Measurements from ENCODE around the gene NHLH1.

The NHLH1 gene

DNA sequence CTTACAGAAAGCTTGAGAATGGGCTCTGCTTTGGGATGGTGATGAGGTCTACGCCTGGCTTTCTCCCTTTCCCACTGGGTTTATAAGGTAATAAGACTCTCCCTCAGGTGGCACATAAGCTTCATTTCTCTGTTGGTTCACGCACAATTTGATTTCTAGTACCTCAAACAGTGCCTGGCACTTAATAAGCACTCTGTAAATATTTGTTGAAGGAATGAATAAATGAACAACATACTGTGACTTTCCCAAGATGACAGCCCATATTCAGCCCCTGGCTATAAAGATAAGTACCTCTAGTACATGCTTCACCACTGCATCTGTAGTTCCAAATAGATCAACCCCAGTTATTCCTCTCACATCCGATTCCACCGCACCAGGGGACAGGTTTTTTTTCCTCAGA, 41.6 kb upstream of the NHLH1 start:
- no peak for ATAC-seq
- TF ChIP-seq PATZ1 (CRISPR knock-in tag; IDR thresholded peaks at IDR 0.05; ENCODE audit: borderline replicate concordance) (no peak), OSR1 (CRISPR knock-in tag; IDR thresholded peaks at IDR 0.05) (no peak)

GRCh38 chr1:160326418-160326817, 40.5 kb upstream of the NHLH1 start:
- ATAC-seq, result no peak
- TF ChIP-seq TCF4 (CRISPR knock-in tag; IDR thresholded peaks at IDR 0.05; ENCODE audit: borderline replicate concordance), result no peak
- no peak for TF ChIP-seq ZFP3 (CRISPR knock-in tag; IDR thresholded peaks at IDR 0.05)
- no peak for TF ChIP-seq OSR1 (CRISPR knock-in tag; IDR thresholded peaks at IDR 0.05)
- no peak for TF ChIP-seq ARNTL (CRISPR knock-in tag; IDR thresholded peaks at IDR 0.05; ENCODE audit: borderline replicate concordance, low read depth)
- TF ChIP-seq PATZ1 (CRISPR knock-in tag; IDR thresholded peaks at IDR 0.05; ENCODE audit: borderline replicate concordance), result no peak
- no peak for TF ChIP-seq TOX (CRISPR knock-in tag; IDR thresholded peaks at IDR 0.05; ENCODE audit: borderline replicate concordance)
- no peak for TF ChIP-seq PPARA (CRISPR knock-in tag; IDR thresholded peaks at IDR 0.05; ENCODE audit: borderline replicate concordance)
- no peak for TF ChIP-seq CSDC2 (CRISPR knock-in tag; IDR thresholded peaks at IDR 0.05)
- no peak for TF ChIP-seq SNAI2 (CRISPR knock-in tag; IDR thresholded peaks at IDR 0.05)
- TF ChIP-seq ZC3H10 (CRISPR knock-in tag; IDR thresholded peaks at IDR 0.05), result no peak

DNA sequence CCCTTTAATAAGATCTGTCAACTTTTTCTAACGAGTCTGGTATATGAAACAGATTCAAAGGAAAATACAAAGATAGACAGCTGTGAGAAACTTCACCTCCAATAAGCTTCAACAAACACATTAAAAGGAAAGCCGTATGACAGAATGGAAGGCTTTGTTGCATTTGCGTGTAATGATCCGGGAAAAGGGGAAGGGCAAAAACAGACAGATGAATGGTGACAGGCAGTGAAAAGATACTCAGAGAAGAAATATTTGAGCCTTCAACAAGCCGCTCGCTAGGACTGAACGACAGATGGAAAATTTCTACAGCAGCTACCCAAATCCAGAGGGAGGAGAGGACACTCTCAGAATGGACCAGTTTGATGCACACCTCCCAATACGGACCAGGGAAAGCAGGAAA, 38.7 kb upstream of the NHLH1 start:
- TF ChIP-seq OSR1 (CRISPR knock-in tag; IDR thresholded peaks at IDR 0.05), result no peak
- TF ChIP-seq ZNF70 (CRISPR knock-in tag; IDR thresholded peaks at IDR 0.05), result no peak
- TF ChIP-seq TCF4 (CRISPR knock-in tag; IDR thresholded peaks at IDR 0.05; ENCODE audit: borderline replicate concordance), result no peak
- no peak for TF ChIP-seq ESRRG (CRISPR knock-in tag; IDR thresholded peaks at IDR 0.05)
- TF ChIP-seq ZNF8 (CRISPR knock-in tag; IDR thresholded peaks at IDR 0.05), result no peak
- no peak for TF ChIP-seq GLIS3 (CRISPR knock-in tag; IDR thresholded peaks at IDR 0.05)
- TF ChIP-seq, protein P1, sequence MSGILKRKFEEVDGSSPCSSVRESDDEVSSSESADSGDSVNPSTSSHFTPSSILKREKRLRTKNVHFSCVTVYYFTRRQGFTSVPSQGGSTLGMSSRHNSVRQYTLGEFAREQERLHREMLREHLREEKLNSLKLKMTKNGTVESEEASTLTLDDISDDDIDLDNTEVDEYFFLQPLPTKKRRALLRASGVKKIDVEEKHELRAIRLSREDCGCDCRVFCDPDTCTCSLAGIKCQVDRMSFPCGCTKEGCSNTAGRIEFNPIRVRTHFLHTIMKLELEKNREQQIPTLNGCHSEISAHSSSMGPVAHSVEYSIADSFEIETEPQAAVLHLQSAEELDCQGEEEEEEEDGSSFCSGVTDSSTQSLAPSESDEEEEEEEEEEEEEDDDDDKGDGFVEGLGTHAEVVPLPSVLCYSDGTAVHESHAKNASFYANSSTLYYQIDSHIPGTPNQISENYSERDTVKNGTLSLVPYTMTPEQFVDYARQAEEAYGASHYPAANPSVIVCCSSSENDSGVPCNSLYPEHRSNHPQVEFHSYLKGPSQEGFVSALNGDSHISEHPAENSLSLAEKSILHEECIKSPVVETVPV (CRISPR knock-in tag; IDR thresholded peaks at IDR 0.05), result no peak
- TF ChIP-seq RARB (CRISPR knock-in tag; IDR thresholded peaks at IDR 0.05), result no peak
- TF ChIP-seq PATZ1 (CRISPR knock-in tag; IDR thresholded peaks at IDR 0.05; ENCODE audit: borderline replicate concordance), result no peak
- TF ChIP-seq TSHZ2 (CRISPR knock-in tag; IDR thresholded peaks at IDR 0.05), result no peak
- TF ChIP-seq BACH2 (CRISPR knock-in tag; IDR thresholded peaks at IDR 0.05; ENCODE audit: borderline replicate concordance), result no peak
- no peak for TF ChIP-seq ZC3H10 (CRISPR knock-in tag; IDR thresholded peaks at IDR 0.05)
- TF ChIP-seq, protein P2, sequence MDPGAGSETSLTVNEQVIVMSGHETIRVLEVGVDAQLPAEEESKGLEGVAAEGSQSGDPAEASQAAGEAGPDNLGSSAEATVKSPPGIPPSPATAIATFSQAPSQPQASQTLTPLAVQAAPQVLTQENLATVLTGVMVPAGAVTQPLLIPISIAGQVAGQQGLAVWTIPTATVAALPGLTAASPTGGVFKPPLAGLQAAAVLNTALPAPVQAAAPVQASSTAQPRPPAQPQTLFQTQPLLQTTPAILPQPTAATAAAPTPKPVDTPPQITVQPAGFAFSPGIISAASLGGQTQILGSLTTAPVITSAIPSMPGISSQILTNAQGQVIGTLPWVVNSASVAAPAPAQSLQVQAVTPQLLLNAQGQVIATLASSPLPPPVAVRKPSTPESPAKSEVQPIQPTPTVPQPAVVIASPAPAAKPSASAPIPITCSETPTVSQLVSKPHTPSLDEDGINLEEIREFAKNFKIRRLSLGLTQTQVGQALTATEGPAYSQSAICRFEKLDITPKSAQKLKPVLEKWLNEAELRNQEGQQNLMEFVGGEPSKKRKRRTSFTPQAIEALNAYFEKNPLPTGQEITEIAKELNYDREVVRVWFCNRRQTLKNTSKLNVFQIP (CRISPR knock-in tag; IDR thresholded peaks at IDR 0.05; ENCODE audit: borderline replicate concordance, low read depth), result no peak
- ATAC-seq, result no peak

All from SK-N-SH treated with all-trans-retinoic acid at 6 μM for 48 hours (cell line).